GM12891 (cell line): Measurements from ENCODE around the gene HDAC4.

Experiments
- POLR2A ChIP-seq: IDR thresholded peaks from 2 replicates; pipeline ENCODE4 v1.6.1; 2011; ENCODE audit warnings: low read depth, low read length, control low read depth
- POLR2AphosphoS5 ChIP-seq: IDR thresholded peaks from 2 replicates; pipeline ENCODE4 v1.6.1; 2011; ENCODE audit warnings: low read depth, low read length, control low read depth

DNA sequence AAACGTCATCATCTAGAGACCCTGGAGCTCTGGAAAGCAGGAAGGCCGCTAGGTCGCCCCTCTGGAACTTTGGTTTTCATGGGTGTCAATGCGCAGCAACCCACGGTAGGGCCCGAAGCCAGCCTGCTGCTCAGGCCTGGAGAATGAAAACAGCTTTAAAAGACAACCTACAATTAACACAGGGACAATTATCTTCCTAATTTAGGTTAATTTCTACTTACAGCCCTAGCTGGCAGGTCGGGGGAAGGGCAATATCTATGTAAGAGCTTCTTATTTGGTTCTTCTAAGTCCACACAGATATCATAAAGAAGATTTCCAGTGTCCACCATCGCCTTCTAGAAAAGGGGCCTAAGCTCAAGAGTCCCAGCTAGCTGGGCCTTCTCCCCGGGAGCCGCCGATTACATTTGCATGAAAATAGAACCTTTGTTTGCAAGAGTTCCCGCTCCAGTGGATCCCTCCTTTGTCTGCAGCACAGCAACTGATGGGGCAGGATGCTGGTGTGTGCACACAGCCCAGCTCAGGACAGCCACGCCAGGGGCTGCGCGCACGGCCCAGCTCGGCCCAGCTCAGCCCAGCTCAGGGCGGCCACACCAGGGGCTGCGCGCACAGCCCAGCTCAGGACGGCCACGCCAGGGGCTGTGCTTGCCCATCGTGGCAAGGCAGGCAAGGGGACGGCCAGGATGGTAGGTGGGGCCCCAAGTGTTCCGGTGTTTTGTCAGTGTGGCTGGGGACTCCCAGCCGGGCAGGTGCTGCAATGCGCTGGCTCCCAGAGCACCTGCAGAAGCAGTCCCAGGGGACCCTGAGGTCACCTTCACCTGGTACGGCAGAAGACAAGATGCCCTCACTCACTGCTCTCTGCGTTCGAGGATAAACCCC, 109.1 kb downstream of the HDAC4 start:
- TF ChIP-seq POLR2A (no peak), POLR2AphosphoS5 (no peak)
